ENCODE data around the gene KRTAP2-1.
"Not testable (repeated sequence)": the region's sequence is repeated elsewhere in the genome, so short reads cannot be mapped to it uniquely, and the experiment has no call there.

Gene KRTAP2-1, protein sequence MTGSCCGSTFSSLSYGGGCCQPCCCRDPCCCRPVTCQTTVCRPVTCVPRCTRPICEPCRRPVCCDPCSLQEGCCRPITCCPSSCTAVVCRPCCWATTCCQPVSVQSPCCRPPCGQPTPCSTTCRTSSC

DNA sequence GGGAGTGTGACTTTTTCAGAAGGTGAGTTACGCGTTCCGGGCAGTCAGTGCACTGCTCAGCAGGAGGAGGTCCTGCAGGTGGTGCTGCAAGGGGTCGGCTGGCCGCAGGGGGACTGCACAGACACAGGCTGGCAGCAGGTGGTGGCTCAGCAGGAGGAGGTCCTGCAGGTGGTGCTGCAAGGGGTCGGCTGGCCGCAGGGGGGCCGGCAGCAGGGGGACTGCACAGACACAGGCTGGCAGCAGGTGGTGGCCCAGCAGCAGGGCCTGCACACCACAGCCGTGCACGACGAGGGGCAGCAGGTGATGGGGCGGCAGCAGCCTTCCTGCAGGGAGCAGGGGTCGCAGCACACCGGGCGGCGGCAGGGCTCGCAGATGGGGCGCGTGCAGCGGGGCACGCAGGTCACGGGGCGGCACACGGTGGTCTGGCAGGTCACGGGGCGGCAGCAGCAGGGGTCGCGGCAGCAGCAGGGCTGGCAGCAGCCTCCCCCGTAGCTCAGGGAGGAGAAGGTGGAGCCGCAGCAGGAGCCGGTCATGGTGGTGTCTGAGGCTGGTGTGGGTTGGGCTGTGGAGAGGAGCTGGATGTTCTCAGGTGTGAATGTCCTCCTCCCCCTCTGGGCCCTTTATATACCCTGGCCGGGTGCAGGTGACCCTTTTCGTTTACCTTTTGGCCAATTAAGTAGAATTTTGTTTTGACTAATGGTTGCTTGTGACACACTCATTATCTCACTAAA is at the start of gene KRTAP2-1:
KRTAP2-1 (minus strand) TSS at position 582 of the 731 bp plus-strand sequence; CDS start at position 533, 49 bp downstream.
- DNase-seq (ENCODE audit: low spot score) = not testable (repeated sequence)

DNA sequence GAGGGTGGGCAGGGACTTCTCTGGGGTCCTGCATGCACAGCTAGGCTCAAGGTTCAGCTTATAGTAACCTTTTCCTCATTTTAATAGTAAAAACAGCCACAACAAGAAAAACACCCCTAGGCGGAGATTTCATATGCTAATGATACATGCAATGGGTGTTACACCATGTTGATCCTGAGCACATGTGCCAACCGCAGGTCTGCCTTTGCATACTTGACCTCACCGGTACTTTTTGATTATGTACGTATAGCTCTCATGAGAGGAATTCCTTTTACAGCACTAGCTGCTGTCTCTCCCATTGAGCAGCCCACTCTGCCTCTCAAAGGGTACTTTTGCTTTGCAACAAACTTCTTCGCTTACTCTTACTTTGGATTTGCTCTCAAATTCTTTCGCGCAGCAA is 48.9 kb upstream of the KRTAP2-1 start:
- no peak for DNase-seq (ENCODE audit: low spot score)

DNA sequence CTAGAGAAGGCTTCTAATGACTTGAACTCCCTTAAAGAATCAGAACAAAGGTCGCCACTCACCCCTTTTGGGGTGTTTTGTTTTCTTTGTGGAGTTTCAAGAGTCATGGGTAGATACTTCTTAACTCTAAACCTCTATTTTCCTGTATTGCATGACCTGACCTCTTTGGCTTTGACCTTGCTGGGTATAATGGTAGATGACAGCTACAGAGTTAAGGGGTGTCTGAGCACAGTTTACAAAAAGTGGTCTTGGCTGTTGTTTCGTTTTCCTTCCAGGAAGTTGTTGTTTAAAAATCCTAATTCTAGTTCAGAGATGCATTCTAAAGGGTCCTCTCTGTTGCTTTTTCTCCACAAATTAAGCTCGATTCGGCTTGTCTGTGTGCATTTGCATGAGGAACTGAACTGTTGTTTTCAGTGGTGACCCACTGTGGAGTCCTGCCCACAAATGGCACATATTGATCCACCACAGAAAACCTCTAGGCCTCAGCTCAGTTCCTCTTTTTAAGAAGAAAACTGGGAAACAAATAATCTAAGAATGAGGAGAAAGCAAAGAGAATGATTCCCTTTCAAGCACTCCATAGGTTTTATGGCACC is 41.7 kb upstream of the KRTAP2-1 start:
- DNase-seq (ENCODE audit: low spot score) = not testable (repeated sequence)

DNA sequence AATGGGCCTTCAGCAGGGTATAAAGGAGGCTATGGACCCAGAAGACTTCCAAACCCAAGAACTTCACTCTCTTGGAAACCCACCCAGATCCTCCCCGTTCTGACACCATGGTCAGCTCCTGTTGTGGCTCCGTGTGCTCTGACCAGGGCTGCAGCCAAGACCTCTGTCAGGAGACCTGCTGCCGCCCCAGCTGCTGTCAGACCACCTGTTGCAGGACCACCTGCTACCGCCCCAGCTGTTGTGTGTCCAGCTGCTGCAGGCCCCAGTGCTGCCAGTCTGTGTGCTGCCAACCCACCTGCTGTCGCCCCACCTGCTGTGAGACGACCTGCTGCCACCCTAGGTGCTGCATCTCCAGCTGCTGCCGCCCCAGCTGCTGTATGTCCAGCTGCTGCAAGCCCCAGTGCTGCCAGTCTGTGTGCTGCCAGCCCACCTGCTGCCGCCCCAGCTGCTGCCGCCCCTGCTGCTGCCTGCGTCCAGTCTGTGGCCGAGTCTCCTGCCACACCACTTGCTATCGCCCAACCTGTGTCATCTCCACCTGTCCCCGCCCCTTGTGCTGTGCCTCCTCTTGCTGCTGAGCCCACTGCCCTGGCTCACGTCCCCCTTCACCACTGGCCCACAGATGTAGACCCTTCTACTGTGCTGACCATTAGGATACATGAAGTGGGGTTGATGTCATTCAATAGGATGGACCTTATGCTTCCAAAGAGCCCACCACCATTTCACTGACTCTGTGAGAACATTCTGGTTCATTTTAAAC is 37.2 kb upstream of the KRTAP2-1 start, which contains the start of gene KRTAP4-7:
KRTAP4-7 (plus strand) TSS at position 51 of the 757 bp plus-strand sequence; CDS start at position 108, 57 bp downstream.
- DNase-seq (ENCODE audit: low spot score) = not testable (repeated sequence)

DNA sequence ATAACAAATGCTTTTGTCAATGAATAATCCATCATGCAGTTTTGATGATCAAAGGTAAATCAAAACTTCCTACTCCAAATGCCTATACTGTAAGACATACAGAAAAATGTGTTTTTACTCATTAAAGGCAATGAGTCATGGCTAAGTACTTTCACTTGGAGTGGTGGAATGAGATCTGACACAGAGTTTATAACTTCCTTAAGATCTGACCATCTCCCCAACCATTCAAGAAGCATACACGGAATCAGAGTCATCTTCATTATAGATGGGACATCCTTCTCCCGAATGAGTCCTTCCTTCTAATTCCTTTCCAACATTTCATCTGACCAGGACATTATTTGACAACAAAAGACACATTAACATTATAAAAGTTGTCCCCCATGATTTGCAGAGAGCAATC is 36.3 kb upstream of the KRTAP2-1 start:
- DNase-seq (ENCODE audit: low spot score) = peak; percentile 81

DNA sequence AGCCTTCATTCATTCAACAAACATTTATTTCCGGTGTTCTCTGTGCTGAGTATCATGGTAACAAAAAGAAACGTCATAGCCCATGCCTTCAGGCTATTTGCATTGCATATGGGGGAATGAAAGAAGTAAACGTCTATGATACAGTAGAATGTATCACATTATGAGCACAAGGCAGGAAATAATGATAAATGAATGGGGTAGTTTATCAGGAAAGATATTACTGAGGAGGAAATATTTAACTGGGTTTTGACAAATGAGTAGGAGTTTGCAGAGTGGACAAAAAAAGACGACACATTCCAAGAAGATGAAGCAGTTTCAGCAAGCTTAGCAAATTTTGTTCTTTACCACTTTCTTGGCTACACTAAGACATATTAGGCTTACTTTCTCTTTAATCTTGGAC is 35.5 kb upstream of the KRTAP2-1 start:
- peak; percentile 47 for DNase-seq (ENCODE audit: low spot score)

DNA sequence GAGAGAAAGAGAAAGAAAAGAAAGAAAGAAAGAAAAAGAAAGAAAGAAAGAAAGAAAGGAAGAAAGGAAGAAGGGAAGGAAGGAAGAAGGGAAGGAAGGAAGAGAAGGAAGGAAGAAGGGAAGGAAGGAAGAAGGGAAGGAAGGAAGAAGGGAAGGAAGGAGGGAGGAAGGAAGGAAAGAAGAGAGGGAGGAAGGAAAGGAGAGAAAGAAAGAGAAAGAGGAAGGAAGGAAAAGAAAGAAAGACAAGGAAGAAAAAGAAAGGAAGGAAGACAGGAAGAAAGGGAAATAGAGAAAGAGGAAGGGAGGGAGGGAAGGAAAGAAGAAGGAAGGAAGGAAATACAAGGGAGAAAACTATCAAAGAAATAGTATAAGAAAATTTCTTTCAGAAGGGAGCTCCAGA is 29.7 kb upstream of the KRTAP2-1 start:
- no peak for DNase-seq (ENCODE audit: low spot score)

DNA sequence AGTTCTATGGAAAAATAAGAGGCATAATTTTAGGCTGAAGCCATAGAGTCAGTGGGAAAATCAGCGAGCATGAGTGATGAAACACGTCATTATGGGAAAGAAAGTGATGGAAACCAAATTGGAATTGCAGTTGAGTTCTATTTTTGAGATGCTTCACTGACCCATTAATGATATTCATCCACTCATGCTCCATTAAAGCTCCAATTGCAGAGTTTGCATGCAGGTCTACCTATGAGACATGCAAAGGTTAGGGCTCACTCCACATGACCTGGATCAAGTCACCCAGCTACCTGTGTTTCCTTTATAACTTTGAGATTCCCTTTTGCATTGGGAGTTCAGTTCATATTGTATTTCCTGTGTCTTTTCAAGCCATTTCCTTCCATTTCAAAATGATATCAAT is 26.6 kb upstream of the KRTAP2-1 start:
- DNase-seq (ENCODE audit: low spot score) = peak; percentile 51

DNA sequence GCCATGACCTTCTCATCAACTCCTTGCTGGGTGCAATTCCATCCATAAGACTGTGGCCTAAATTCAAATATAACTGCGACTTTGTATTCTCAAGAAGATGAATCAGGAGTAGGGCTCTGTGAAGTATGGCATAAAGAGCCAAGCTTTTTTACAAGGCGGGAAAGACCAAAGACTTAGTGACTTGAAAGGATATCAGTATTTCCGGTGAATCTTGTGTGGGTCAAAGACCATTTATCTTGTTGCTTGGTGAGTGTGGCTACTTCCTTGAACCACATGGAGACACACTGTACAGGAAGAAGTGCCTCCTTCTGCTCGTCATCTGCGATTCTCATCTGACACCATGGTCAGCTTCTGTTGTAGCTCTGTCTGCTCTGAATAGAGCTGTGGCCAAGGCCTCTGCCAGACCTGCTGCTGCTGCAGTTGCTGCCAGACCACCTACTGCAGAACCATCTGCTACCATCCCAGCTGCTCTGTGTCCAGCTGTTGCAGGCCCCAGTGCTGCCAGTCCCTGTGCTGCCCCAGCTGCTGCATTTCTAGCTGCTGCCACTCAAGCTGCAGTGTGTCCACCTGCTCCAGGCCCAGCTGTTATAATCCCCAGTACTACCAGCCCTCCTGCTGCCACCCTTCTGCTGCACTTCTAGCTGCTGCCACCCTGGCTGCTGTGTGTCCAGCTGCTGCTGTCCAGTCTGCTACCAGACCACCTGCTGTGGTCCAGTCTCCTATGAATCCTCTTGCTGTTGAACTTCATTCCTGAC is 24.7 kb upstream of the KRTAP2-1 start:
- DNase-seq (ENCODE audit: low spot score) = no peak

DNA sequence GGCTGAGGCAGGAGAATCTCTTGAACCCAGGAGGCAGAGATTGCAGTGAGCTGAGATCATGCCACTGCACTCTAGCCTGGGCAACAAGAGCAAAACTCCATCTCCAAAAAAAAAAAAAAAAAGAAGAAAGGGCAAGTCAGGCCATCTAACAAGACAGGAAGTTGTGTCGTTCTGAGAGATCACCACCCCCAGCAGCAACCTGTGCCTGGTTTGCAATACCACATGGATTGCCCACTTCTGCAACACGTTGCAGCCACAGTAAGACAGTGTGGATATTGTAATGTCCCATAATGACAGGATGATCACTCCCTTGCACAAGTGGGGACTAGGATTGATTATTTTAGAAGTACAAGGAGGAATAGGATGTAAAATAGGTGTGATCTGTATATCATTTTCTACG is 21.9 kb upstream of the KRTAP2-1 start:
- no peak for DNase-seq (ENCODE audit: low spot score)

DNA sequence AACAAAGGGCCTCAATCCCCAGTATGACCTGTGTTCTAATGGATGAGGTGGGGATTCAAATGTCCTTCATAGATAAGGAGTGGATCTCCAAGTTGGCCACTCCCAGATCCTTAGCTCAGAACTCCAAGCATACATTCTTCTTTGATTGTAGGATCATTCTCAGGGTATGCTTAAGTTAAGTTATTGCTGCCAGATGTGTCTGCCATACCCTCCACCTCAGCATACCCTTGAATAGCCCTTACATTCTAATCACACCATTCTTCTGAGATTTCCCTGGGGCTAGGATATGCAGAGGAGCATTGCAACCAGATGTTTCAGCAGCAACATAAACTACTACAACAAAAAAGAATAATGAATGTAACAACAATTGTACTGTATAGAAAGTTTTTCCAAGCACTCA is 20.2 kb upstream of the KRTAP2-1 start:
- no peak for DNase-seq (ENCODE audit: low spot score)

DNA sequence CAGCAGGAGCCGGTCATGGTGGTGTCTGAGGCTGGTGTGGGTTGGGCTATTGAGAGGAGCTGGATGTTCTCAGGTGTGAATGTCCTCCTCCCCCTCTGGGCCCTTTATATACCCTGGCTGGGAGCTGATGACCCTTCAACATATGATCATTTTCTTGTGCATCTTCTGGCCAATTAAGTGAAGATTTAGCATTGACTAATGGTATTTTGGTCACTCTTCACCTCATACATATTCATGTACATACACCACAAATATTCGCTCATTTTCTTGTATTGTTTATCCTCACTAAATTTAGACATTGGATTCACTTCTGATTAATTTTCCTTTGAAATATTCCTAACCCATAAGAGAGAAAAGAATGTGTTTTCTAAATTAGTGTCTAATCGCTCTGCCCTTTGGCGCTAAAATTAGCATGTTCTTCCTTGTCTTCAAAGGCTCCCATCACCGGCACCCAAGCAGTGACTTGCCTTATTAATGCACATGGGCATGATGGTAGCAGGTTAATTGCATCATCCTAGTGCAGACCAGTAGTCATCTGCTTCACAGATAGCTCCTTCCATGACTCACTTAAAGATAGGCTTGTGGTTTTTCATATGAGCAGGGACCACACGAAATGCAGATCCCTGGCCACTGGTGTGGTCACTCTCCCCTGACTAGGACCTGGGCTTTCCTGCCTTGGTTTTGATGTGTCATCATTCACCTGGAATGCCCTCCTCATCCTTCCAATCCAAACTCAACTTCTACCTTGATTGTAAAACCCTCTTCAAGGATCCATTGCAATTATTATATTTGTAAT is 18.9 kb upstream of the KRTAP2-1 start, which contains the start of gene KRTAP2-4:
KRTAP2-4 (minus strand) TSS at position 51 of the 796 bp plus-strand sequence; CDS start at position 17, 34 bp downstream.
- peak; percentile 99 for DNase-seq (ENCODE audit: low spot score)

DNA sequence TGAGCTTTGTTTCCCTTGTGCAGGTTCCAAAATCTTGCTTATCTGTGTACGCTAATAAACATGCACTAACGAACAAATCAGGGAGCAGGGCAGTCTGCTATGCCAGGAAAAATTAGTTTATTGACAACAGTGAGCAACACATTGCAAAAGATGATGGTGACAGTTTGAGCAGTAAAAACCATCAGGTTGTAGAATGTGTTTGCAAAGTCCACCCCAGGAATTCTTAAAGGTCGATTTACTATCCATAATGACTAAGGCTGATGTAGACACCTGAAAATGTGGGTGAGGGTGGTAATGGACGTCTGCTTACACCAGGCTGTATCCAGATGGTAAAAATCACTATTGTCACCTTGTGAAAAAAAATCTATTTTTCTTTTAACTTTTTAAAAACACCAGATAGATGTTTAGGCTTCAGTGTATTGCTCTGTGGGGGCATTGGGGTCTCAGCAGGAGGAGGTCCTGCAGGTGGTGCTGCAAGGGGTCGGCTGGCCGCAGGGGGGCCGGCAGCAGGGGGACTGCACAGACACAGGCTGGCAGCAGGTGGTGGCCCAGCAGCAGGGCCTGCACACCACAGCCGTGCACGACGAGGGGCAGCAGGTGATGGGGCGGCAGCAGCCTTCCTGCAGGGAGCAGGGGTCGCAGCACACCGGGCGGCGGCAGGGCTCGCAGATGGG is 18.0 kb upstream of the KRTAP2-1 start:
- DNase-seq (ENCODE audit: low spot score) = peak; percentile 56

DNA sequence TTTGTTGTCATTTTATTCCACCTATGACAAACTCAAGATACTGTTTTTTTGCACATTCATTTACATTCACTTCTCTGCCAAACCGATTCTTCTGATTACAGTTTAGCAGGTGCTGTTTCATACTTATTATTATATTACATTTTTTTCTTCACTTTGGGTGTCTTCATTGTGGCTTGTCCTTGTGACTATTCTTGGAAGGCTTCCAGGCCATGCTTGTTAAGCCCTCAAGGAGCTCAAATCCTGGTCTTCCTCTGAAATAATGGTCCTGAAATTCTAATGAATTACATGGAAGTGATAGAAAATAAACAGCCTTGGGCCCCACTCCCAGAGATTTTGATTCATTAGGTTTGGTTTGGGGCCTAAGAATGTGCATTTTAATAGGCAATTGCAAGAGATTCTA is 17.2 kb upstream of the KRTAP2-1 start:
- DNase-seq (ENCODE audit: low spot score) = no peak

DNA sequence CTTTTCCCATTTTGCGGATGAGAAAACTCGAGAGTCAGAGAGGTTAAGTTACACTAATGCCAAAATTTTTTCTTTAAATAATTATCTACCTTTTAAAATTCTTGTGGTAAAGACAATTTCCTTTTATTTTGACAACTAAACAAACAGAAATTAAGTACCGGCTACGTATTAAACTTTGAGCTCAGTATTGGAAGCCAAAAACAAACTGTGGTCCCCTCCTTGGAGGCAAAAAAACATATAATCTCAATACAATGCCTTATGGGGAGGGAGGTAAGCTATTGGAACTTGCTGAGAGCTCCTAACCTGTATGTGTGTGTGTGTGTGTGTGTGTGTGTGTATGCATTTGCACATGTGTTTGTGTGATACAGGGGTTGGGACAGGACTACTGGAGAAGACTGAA is 16.3 kb upstream of the KRTAP2-1 start:
- DNase-seq (ENCODE audit: low spot score) = no peak

DNA sequence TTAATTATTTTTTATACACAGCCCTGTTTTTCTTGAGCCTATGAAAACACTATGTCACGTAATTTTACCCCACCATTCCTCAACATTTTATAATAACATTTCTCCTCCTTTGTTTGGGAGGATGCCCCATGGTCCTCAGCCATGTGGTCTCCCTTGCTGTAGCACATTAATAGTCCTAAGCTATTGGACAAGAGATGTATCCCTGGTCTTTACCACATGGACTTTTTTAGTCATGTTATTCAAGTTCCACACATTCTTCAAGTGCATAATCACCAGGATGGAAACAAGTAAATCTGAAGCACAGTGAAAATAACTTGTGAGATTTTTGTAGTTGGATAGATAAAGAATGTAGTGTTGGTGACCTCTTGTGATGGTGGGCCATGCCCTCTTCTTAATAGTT is 14.8 kb upstream of the KRTAP2-1 start:
- peak; percentile 97 for DNase-seq (ENCODE audit: low spot score)

DNA sequence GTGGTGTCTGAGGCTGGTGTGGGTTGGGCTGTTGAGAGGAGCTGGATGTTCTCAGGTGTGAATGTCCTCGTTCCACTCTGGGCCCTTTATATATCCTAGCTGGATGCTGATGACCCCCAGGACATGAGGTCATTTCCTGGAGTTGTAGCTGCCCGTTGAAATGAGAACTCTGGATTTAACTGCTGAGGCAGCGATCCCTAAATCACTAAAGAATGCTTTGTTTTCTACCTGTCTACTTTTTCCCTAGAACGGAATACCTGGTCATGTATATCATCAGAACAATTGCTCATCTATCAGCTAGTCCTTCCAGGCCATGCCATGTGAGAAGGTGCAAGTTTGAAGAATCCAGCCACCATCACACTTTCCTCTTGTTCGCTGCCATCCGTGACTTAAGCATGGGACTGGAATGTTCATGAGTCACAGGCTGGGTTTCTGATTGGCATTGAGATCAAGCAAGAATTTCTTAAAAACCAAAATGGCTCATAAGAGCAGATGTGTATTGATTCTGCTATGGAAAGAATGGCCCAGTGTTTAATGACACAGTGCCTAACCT is 13.0 kb upstream of the KRTAP2-1 start, which contains the start of gene KRTAP2-3:
KRTAP2-3 (minus strand) TSS at position 63 of the 553 bp plus-strand sequence. CDS start 64 bp downstream, outside the sequence.
- DNase-seq (ENCODE audit: low spot score) = peak; percentile 100

DNA sequence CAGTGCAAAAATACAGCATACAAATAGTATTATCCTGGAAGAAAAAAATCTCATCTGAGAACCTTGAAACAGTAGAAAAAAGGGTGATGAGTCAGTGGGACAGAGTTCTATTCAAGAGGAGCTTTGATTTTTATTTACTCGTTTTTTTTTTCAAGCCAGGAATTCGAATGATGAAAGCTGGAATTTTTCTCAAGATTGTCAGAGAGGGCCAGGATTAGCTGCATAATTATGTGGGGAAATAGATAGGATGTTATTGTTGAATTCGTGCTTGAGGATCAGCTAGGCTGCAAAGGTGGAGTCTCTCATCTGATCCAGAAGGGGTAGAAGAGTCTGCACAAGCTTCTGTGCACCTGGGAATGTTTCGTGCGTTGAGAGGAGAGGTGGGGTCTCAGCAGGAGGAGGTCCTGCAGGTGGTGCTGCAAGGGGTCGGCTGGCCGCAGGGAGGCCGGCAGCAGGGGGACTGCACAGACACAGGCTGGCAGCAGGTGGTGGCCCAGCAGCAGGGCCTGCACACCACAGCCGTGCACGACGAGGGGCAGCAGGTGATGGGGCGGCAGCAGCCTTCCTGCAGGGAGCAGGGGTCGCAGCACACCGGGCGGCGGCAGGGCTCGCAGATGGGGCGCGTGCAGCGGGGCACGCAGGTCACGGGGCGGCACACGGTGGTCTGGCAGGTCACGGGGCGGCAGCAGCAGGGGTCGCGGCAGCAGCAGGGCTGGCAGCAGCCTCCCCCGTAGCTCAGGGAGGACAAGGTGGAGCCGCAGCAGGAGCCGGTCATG is 12.3 kb upstream of the KRTAP2-1 start:
- DNase-seq (ENCODE audit: low spot score) = peak; percentile 85

DNA sequence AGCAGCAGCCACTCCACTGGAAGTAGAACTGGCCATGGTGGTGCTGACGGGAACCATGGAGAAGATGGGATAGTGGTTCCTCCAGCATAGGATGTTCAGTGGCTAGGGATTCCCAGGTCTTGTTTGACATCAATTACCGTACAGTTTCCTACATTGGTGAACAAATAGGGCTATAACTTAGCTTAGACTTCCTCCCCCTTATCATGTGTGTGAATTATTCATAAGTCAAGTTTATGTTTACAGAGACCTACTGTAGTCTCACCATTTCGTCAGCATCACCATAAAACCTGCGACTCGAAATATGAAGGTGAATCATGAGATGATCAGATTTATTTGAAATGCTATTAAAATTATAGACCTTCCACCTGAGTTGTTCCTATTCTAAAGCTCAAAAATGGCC is 11.6 kb upstream of the KRTAP2-1 start:
- DNase-seq (ENCODE audit: low spot score) = peak; percentile 79

All from kidney tubule cell (primary cell).